Activated CD8-positive, alpha-beta memory T cell treated with anti-CD3 and anti-CD28 coated beads for 4 hours (primary cell): ENCODE measurements around the gene PPM1H.

Experiments used
- DNase-seq, 2 donors: peaks; one replicate each; pipeline ENCODE4 v3.0.0-alpha.2; 2020; ENCODE audit warnings: low read depth in 2 of 2

The PPM1H gene

GRCh38 chr12:62873826-62874448 lies 61.0 kb downstream of the PPM1H start:
- DNase-seq = no peak

DNA sequence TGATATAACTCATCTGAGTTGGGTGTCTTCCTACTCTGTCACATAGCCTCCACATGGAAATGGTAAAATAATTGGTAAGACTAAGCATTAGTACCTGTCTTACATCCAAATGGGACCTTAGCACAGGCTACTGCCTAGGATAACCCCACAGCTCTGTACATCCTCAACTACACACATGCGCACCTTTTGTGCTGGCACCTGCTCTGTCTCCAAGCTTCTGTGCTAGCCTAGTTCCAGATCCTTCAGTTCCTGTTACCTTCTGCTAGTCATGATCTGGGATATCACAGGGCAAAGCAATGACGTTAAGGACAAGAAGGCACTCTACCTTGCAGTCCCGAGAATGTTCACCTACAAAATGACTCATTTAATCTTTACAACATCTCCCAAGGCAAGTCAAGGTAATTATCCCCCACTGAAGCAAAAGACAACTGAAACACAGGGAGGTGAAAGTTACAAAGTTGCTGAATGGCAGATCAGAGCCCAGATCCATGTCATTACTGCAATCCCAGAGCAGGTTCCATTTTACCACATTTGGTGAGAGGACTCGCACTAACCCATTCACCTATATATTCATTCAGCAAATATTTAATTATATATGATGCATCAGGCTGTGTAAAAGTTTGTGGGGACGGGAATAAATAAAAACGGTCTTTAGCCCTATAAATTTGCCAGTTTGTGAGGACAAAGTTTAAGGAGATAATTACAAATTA lies 61.7 kb downstream of the PPM1H start:
- no peak for DNase-seq

- DNase-seq = no peak
Observed at GRCh38 chr12:62868820-62869219, 66.1 kb downstream of the PPM1H start.

- no peak for DNase-seq
Observed at GRCh38 chr12:62866451-62867082, 68.4 kb downstream of the PPM1H start.

- DNase-seq = no peak
Observed at GRCh38 chr12:62865937-62866336, 69.0 kb downstream of the PPM1H start.

- DNase-seq = no peak
Observed at GRCh38 chr12:62865065-62865464, 69.9 kb downstream of the PPM1H start.

GRCh38 chr12:62862259-62862881 lies 72.6 kb downstream of the PPM1H start:
- no peak for DNase-seq

DNA sequence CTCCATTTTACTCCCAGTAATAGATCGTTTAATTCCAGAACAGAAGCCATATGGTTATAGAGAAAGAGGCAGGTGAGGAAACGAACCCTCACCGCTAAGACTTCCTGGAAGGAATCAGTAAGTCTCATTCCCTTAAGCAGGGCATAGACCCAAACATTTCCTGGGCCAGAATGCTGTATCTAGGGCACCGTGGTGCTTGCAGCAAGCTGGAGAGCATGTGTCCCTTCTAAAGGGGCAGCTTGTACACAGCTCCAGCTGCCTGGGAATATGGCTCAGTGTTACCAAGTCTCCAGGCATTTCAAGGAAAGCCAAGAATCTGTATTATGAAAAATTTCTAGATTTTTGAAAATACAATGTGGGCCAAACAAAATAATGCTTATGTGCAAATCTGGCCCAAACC lies 73.4 kb downstream of the PPM1H start:
- no peak for DNase-seq

DNA sequence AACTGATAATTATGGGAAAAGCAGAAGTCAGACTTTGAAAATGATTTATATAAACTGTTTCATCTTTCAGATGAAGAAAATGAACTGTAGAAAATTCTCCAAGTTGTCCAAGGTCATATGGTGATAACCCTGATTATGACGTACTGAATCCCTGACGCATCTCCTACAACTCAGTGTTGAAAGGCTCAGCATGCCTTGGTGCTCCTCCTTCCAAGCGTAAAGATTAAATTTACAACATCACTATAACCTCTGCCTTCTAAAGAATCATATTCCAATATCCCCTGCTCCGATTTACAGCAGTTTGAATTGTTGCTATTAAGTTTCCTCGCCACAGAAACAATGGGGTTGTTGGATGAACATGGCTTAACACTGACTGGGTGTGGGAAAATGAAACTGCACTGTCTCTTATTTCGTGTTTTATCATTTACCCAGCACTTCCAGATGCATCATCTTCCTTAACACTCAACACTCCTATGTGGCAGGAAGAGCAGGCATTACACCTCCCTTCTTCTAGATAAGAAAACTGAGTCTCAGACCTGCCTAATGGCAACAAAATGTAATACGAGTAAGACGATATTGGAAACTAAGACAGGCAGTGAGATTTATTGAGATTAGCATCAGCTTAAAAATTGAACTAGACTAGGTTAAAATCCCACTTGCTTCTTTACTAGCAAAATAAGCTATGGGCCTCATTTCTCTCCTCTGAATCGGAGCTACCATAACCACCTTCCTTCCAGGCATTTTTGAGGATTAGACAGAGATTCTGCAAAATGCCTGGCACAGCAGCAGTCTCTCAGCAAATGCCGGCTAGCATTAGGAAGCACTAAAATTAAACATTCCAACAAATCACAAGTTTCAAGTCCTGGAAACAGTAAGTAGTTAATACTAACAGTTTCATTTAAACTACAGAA lies 74.2 kb downstream of the PPM1H start:
- DNase-seq = no peak

- DNase-seq = no peak
Observed at GRCh38 chr12:62860020-62860419, 74.9 kb downstream of the PPM1H start.

- no peak for DNase-seq
Observed at GRCh38 chr12:62859321-62859737, 75.6 kb downstream of the PPM1H start.

GRCh38 chr12:62856454-62856853 lies 78.5 kb downstream of the PPM1H start:
- no peak for DNase-seq

GRCh38 chr12:62854024-62854423 lies 80.9 kb downstream of the PPM1H start:
- no peak for DNase-seq

GRCh38 chr12:62849398-62849797 lies 85.6 kb downstream of the PPM1H start:
- DNase-seq = no peak

DNA sequence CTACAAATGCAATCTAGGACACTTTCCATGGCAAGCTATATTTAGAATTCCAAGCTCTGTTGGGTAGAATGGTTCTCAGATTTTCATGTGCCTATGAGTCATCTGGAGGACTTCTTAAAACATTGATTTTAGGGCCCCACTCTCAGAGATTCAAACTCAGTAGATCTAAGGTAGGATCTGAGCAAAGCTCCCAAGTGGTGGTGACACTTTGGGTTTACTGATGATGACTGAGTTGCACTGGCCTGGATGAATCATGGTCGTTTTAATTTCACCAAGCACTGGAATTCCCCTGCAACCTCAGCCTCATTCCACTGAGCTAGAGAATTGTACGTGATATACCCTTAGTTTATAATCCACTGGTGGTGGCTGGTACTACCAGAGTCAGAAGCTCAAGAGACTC lies 86.5 kb downstream of the PPM1H start:
- no peak for DNase-seq

DNA sequence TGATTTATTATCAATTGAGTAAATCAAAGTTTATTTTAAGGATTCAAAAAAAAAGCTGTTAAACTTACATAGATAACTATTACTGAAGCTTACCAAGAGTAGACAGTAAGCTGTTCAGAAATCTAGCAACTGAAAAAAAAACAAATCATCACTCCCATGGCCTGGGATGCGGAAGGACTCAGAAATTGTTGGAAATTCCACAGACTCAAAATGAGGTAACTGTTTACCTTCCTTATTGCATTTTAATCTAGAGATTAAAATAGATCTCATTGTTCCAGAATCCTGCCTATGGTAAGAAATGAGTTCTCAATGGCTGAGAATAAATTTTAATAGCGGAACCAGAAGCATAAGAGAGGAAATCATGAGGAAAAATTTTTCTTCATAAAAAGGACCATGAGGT lies 87.2 kb downstream of the PPM1H start:
- DNase-seq = no peak

DNA sequence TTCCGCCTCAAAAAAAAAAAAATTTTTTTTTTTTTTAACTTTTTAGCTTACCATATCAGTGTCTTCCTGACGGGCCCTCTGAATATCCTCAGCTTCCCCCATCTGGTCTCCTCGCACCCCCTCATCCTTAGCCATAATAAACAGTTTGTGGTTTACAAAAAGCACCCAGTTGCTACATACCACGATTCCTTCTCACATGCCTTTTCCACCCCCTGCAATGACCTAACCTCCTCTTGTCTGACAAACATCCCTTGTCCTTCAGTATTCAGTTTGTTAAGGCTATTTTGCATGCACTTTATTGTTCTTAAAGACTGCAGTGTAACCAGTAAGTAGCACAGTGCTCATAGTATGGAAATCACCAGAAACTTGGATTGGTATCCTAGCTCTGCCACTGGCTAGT lies 88.5 kb downstream of the PPM1H start:
- DNase-seq = no peak

DNA sequence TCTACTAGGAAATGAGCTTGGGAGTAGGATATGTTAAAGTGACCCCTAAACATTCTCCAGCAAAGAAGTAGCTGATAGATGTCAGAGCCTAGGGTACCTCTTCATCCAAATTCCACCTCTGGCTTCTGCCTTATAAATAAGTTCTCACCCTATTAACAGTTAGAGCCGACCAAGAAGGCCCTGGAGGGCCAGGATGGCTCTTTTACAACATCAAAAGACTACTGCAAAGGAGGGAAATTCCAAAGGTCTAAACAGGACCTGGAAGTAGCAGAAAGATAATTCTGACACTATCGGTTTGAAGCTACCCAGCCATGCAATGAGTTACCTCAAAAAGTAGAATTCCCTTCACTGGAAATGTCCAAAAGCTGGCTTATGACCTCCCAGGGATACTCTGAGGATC lies 90.0 kb downstream of the PPM1H start:
- no peak for DNase-seq

GRCh38 chr12:62843716-62844115 lies 91.2 kb downstream of the PPM1H start:
- DNase-seq = no peak

DNA sequence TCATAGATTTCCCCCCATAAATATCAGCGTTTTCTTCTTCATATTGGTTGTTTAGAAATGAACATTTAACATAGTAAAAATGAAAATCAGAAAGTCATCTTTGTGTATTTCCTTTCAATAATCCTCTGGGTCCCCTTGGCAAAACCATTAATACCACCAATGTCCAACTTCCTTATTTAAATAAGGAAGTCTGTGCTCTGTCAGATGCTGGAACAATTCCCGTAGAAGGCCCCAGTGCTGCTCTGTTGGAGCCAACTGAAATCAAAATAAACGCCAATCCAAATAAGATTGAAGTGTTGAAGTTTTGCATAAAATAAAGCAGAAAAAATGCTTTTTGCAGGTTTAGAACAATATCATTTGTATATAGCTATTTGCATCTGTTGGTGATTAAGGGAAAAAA lies 93.1 kb downstream of the PPM1H start:
- no peak for DNase-seq

GRCh38 chr12:62840806-62841205 lies 94.1 kb downstream of the PPM1H start:
- no peak for DNase-seq
